Muscle of leg (tissue), 16 donors: Measurements from ENCODE around the gene ZNF343. TPM values are rescaled to one million over a fixed set of nuclear protein-coding genes. Genes with fewer than 3 reads are reported as not detected.

Source experiments
- DNase-seq: peaks from one replicate; pipeline ENCODE4 v3.0.0; 2013
- H3K27ac ChIP-seq: one replicate; pipeline ENCODE4 v1.5.1; 2013; ENCODE audit warnings: mild to moderate bottlenecking, low read length, control low read depth
- H3K27me3 ChIP-seq: one replicate; pipeline ENCODE4 v1.6.1; 2013; ENCODE audit warnings: low read length; ENCODE audit not compliant: control insufficient read depth, insufficient read depth
- H3K36me3 ChIP-seq: one replicate; pipeline ENCODE4 v1.6.1; 2013; ENCODE audit warnings: low read length; ENCODE audit not compliant: control insufficient read depth, insufficient read depth
- H3K4me1 ChIP-seq: one replicate; pipeline ENCODE4 v1.6.1; 2013; ENCODE audit warnings: low read length; ENCODE audit not compliant: control insufficient read depth, insufficient read depth
- H3K4me3 ChIP-seq: one replicate; pipeline ENCODE4 v1.5.1; 2013; ENCODE audit warnings: low read length, control low read depth
- H3K9me3 ChIP-seq: replicated peaks from 2 replicates; pipeline ENCODE4 v1.6.1; 2013; ENCODE audit warnings: low read depth, low read length; ENCODE audit not compliant: control insufficient read depth
- WGBS: methylation state at CpG from one replicate; pipeline ENCODE4 v1.1.5; 2013; ENCODE audit warnings: missing lambda C conversion rate; ENCODE audit not compliant: insufficient coverage; 5-methylcytosine and 5-hydroxymethylcytosine counted together
- long read RNA-seq, 11 donors: transcript quantifications; one replicate each; lab custom pipeline, GENCODE V29; 2026
- polyA plus RNA-seq, 8 donors: library from polyadenylated mRNA; unstranded; fragments of 120-200 nt; gene quantifications; one replicate each; pipeline versions ENCODE4 v1.2.1 to v1.2.3, GENCODE V29; 2013; ENCODE audit warnings: inconsistent platforms in 1 of 8, low replicate concordance in 1 of 8; ENCODE audit not compliant: insufficient read length in 8 of 8, insufficient read depth in 1 of 8
- total RNA-seq: library from RNA; stranded (reverse); fragments of 120-200 nt; gene quantifications from one replicate; pipeline ENCODE4 v1.2.4, GENCODE V29; 2013

Gene ZNF343
- 11.2 TPM for total RNA-seq
- 10 to 100 TPM in 1 of 8 donors, 1 to 10 TPM in 7; 8.2 to 12.6 (median 8.7) TPM for polyA plus RNA-seq
- long read RNA-seq, donor 1: 0 reads
- long read RNA-seq, donor 2: 0 reads
- long read RNA-seq, donor 3, partial matches to known transcripts: 0 of 1 reads
- long read RNA-seq, donor 3, other reads (novel, unspliced or antisense): 0 of 1 reads
- long read RNA-seq, donor 4: 0 reads
- long read RNA-seq, donor 5, partial matches to known transcripts: 0 of 1 reads
- long read RNA-seq, donor 5, other reads (novel, unspliced or antisense): 0 of 1 reads
- long read RNA-seq, donor 6, partial matches to known transcripts: 0 of 1 reads
- long read RNA-seq, donor 6, other reads (novel, unspliced or antisense): 0 of 1 reads
- long read RNA-seq, donor 7: 0 reads
- long read RNA-seq, donor 8: 0 reads
- long read RNA-seq, donor 9: 0 reads
- long read RNA-seq, donor 10, partial matches to known transcripts: 0 of 1 reads
- long read RNA-seq, donor 10, other reads (novel, unspliced or antisense): 0 of 1 reads
- long read RNA-seq, donor 11, partial matches to known transcripts: 0 of 1 reads
- long read RNA-seq, donor 11, other reads (novel, unspliced or antisense): 0 of 1 reads

GRCh38 chr20:2508631-2509467 lies at the start of gene ZNF343:
Gene ZNF343, minus strand, starts transcription at chr20:2508915. Its CDS starts 15,020 bp downstream, at chr20:2493895.
- Histone ChIP-seq H3K4me1 (peaks cover 13% of the 10 kb centered on the region), H3K27ac (peak within 1 kb of the TSS; percentile 65), H3K27me3 (no peaks in the 10 kb centered on the region), H3K4me3 (peak within 1 kb of the TSS; percentile 69), H3K36me3 (no peaks in the 10 kb centered on the region), H3K9me3 (no peaks in the 10 kb centered on the region)
- DNase-seq: peak; percentile 95
- 0% methylated on average over 51 of the region's 53 CpGs for WGBS

GRCh38 chr20:2557873-2558580 lies 49.3 kb upstream of the ZNF343 start:
- peaks cover 6% of the 10 kb centered on the region for H3K4me1 ChIP-seq
- peaks cover 55% of the 10 kb centered on the region for H3K27me3 ChIP-seq
- no peak overlapping the region for H3K4me3 ChIP-seq
- 25% methylated on average over 19 of the region's 22 CpGs for whole genome bisulfite sequencing
- DNase-seq: no peak
- no peak overlapping the region for H3K27ac ChIP-seq
- no peaks in the 10 kb centered on the region for H3K36me3 ChIP-seq
- no peaks in the 10 kb centered on the region for H3K9me3 ChIP-seq

DNA sequence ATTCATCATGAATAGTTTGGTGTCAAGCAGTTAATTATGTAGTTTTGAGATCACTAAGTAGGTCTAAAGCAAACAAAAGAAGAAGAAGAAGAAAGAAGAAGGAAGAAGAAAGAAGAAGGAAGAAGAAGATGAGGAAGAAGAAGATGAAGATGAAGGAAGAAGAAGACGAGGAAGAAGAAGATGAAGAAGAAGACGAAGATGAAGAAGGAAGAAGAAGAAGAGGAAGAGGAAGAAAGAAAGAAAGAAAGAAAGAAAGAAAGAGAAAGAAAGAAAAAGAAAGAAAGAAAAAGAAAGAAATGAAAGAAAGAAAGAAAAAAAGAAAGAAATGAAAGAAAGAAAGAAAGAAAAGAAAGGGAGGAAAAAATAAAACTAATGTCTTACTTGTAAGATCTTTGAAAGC lies 36.9 kb upstream of the ZNF343 start:
- no peak overlapping the region for H3K4me3 ChIP-seq
- no peaks in the 10 kb centered on the region for H3K9me3 ChIP-seq
- 82% methylated on average over 2 of the region's 2 CpGs for WGBS
- no peak for DNase-seq
- peaks cover 6% of the 10 kb centered on the region for H3K27me3 ChIP-seq
- no peaks in the 10 kb centered on the region for H3K4me1 ChIP-seq
- no peak overlapping the region for H3K27ac ChIP-seq
- no peaks in the 10 kb centered on the region for H3K36me3 ChIP-seq

- no CpG with 5 or more reads among the region's 1 CpG for WGBS
- no peak for DNase-seq
- H3K27ac ChIP-seq: no peak overlapping the region
- H3K4me3 ChIP-seq: no peak overlapping the region
- peaks cover 2% of the 10 kb centered on the region for H3K27me3 ChIP-seq
- no peaks in the 10 kb centered on the region for H3K9me3 ChIP-seq
- H3K4me1 ChIP-seq: no peaks in the 10 kb centered on the region
- no peaks in the 10 kb centered on the region for H3K36me3 ChIP-seq
Observed at GRCh38 chr20:2544211-2544610, 35.5 kb upstream of the ZNF343 start.

DNA sequence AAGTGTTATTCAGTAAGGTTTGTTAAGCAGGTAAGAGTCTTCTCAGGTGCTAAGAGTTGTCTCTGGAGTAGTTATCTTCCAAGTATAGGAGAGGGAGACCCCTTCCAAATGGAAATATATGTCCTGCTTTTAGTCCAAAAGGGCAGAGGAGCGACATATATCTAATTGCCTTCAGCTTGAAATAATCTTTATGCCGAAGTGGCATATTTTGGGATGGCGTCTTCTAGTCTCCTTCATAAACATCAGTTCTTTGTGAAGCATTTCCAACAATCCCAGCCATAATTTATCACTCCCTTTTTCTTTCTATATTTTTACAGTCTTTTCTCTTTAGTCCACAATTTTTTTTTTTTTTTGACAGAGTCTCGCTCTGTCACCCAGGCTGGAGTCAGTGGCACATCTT lies 33.6 kb upstream of the ZNF343 start:
- Histone ChIP-seq H3K4me3 (no peak overlapping the region), H3K4me1 (no peaks in the 10 kb centered on the region), H3K27ac (no peak overlapping the region), H3K36me3 (no peaks in the 10 kb centered on the region), H3K9me3 (no peaks in the 10 kb centered on the region), H3K27me3 (peaks cover 7% of the 10 kb centered on the region)
- DNase-seq: no peak
- WGBS: 87% methylated on average over 3 of the region's 4 CpGs

GRCh38 chr20:2541940-2542339 lies 33.2 kb upstream of the ZNF343 start:
- Histone ChIP-seq H3K27ac (no peak overlapping the region), H3K4me3 (no peak overlapping the region), H3K27me3 (peaks cover 8% of the 10 kb centered on the region), H3K9me3 (no peaks in the 10 kb centered on the region), H3K4me1 (no peaks in the 10 kb centered on the region), H3K36me3 (no peaks in the 10 kb centered on the region)
- WGBS: 60% methylated on average over 1 of the region's 2 CpGs
- no peak for DNase-seq

DNA sequence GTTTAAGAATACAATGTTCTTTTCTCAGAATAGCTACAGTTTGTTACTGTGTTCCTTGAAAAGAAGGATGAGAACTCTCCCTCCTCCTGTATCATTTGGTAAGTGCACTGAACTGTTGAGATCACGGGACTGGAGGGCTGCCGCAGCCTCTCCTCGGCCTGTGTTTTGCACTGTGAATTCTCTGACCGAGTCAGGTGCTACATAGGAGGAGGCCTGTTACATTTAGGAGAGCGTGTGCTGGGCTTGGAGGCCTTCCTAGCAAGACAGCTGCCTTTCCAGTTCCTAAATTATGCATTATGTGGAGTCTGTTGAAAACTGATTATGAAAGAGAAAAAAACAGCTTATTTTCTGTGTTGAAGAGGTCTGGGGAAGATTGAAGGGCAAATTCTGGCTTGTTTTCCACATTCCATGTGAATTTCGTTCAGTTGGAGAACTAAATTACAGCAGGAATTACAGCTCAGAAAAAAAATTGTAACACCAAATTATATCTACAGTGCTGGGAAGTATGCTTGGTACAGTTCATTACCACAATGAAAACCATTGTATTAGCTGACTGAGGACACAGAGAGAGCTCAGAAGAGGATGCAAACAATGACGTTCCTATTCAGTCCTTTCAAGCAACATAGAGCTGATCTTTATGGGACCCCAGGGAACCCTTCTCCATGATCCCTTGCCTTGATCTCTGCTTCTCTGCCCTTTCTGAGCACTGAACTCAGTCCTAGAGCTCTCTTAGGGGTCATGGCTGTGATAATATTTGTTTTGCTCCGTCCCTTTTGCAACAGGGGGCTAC lies 30.4 kb upstream of the ZNF343 start:
- peaks cover 21% of the 10 kb centered on the region for H3K27me3 ChIP-seq
- no peaks in the 10 kb centered on the region for H3K36me3 ChIP-seq
- WGBS: 0% methylated on average over 1 of the region's 8 CpGs
- DNase-seq: no peak
- no peaks in the 10 kb centered on the region for H3K4me1 ChIP-seq
- H3K4me3 ChIP-seq: no peak overlapping the region
- H3K27ac ChIP-seq: no peak overlapping the region
- no peaks in the 10 kb centered on the region for H3K9me3 ChIP-seq

DNA sequence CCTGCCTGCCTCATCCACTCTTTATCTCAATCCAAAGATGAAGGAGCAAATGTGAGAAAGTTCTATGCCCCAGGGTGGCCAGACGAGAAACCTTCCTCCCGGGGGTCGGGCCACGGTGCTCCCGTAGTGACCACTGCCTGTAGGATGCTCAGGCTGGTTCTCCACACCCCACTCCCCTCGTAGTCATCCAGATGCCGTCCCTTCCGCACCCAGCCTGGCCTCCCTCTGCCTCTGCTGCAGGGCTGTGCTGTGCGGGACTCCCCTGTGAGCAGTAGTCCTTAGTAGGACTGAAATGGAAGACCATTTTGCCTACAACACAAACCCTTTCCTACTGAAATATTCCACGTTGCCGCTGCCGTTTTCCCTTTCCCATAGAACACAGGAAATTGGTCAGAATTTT lies 29.6 kb upstream of the ZNF343 start:
- 77% methylated on average over 9 of the region's 12 CpGs for WGBS
- no peak overlapping the region for H3K4me3 ChIP-seq

GRCh38 chr20:2537101-2537500 lies 28.4 kb upstream of the ZNF343 start:
- Histone ChIP-seq H3K4me1 (no peaks in the 10 kb centered on the region), H3K4me3 (no peak overlapping the region), H3K27ac (no peak overlapping the region), H3K27me3 (peaks cover 27% of the 10 kb centered on the region), H3K9me3 (no peaks in the 10 kb centered on the region), H3K36me3 (no peaks in the 10 kb centered on the region)
- 78% methylated on average over 1 of the region's 5 CpGs for WGBS
- no peak for DNase-seq

More for the DNA sequence above, 29.6 kb upstream of the ZNF343 start:
- Histone ChIP-seq H3K4me1 (no peaks in the 10 kb centered on the region), H3K27ac (no peak overlapping the region), H3K27me3 (peaks cover 22% of the 10 kb centered on the region), H3K9me3 (no peaks in the 10 kb centered on the region), H3K36me3 (no peaks in the 10 kb centered on the region)
- no peak for DNase-seq
